Bronchial epithelial cell (primary cell): ENCODE data around the gene POLG. TPM values are rescaled to one million over a fixed set of nuclear protein-coding genes. Genes with fewer than 3 reads are reported as not detected.

Source experiments
- DNase-seq: peaks from one replicate; pipeline ENCODE4 v3.0.0-alpha.2; 2010; ENCODE audit warnings: low read depth
- FAIRE-seq: peaks from 2 replicates; lab custom pipeline; 2011; peaks lifted over from hg19 to GRCh38; lab: Jason Lieb, UNC
- H3K27me3 ChIP-seq: 2 replicates; pipeline ENCODE4 v1.5.1; 2011; ENCODE audit warnings: low read length; ENCODE audit not compliant: control insufficient read depth, insufficient read depth
- H3K36me3 ChIP-seq: 2 replicates; pipeline ENCODE4 v1.5.1; 2011; ENCODE audit warnings: low read length; ENCODE audit not compliant: control insufficient read depth, insufficient read depth
- H3K4me3 ChIP-seq: 2 replicates; pipeline ENCODE4 v1.5.1; 2011; ENCODE audit warnings: mild to moderate bottlenecking, low read depth, low read length, control low read depth
- CTCF ChIP-seq: IDR thresholded peaks from 2 replicates; pipeline ENCODE4 v1.5.1; 2011; ENCODE audit warnings: mild to moderate bottlenecking, moderate library complexity, low read length, control low read depth, inconsistent platforms; ENCODE audit not compliant: insufficient read depth, severe bottlenecking
- total RNA-seq: library from RNA; depleted of rRNA; stranded (reverse); fragments of >200 nt; gene quantifications from 2 replicates; pipeline ENCODE4 v1.2.1, GENCODE V29; 2014

POLG gene
- total RNA-seq, 1 donor from 2014 or later: 93.7 TPM

- peak overlapping the region; percentile 13 for H3K4me3 ChIP-seq
- no peak for TF ChIP-seq CTCF
- no peak for DNase-seq
- FAIRE-seq: no peak
- H3K36me3 ChIP-seq: no peaks in the 10 kb centered on the region
- peaks cover 66% of the 10 kb centered on the region for H3K27me3 ChIP-seq
Measured at GRCh38 chr15:89371228-89372044, 36.8 kb upstream of the POLG start.

GRCh38 chr15:89370978-89371227, 36.3 kb upstream of the POLG start:
- DNase-seq: no peak
- Histone ChIP-seq H3K36me3 (no peaks in the 10 kb centered on the region), H3K4me3 (peak overlapping the region; percentile 13), H3K27me3 (peaks cover 69% of the 10 kb centered on the region)
- no peak for TF ChIP-seq CTCF
- no peak for FAIRE-seq

DNA sequence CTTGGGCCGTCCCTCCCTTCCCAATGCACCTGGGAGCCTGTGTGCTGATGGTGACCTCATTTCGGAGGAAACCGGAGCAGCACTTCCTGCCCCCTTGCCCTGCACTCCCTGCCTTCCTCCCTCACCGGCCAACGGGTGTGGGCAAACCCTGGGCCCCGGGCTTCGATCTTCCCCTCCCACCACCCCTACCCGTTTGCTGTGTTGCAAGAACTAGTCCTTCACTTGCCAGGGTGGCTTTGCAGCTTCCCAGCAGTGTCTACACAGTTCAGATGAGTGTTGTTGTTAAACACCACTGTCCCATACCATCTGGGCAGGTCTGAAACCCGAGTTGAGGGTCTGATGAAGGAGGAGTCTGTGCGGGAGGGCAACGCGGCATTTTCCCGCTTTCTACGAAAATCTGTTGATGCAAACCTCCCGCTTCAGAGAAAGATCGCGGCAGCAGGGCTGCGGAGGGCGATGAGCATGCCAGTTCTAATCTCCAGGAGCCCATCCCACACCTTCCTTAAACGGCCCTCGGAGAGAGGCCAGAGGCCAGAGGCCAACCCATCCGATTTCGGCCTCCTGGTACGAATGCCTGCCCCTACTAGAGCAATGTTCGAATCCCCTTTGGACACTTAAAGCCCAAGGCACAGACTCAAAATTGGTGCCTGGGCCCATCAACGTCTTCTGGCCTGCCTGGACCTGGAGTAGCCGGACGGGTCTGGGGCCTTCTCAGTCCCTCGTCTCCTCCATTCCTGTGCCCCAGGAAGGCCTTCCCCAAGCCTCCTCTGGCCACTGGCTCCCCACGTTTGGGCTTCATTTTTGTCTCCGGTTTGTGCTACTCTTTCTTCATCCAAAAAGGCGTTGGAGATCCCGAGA, 35.7 kb upstream of the POLG start:
- Histone ChIP-seq H3K36me3 (no peaks in the 10 kb centered on the region), H3K4me3 (no peak overlapping the region), H3K27me3 (peaks cover 71% of the 10 kb centered on the region)
- TF ChIP-seq CTCF: no peak
- DNase-seq (no peak), FAIRE-seq (no peak)

GRCh38 chr15:89369341-89369947, 34.8 kb upstream of the POLG start:
- no peaks in the 10 kb centered on the region for H3K36me3 ChIP-seq
- TF ChIP-seq CTCF: no peak
- FAIRE-seq: no peak
- H3K27me3 ChIP-seq: peaks cover 75% of the 10 kb centered on the region
- H3K4me3 ChIP-seq: no peak overlapping the region
- no peak for DNase-seq

DNA sequence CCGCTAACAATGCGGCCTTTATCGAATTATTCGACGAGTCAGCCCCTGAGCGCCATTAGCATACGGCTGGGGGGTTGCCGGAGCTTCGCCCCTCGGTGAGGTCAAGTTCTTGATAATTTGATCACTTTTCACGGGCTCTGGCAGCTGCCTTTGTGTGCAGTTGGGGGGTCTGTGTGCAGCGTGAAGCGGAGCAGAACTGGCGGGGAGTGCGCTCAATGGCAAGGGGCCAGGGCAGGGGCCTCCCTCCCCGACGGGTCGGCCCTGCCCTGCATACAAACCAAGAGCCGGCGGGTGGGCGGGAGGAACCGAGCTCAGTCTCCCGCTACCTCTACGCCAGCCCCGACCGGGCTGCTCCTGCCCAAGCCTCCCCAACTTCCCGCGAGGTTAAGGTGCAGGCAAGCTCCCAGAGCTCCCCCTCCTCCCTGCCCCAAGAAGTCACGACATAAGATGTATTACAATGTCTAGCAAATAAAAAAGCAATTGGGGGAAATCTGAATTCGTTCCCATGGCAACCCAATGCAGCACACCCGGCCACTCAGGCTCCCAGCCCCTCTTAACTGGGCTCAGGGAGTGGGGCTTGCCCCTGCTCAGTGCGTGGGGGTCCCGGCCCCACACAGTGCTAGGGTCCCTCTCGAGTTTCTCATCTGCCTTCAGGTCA, 34.1 kb upstream of the POLG start:
- Histone ChIP-seq H3K27me3 (peaks cover 75% of the 10 kb centered on the region), H3K36me3 (no peaks in the 10 kb centered on the region), H3K4me3 (no peak overlapping the region)
- DNase-seq (no peak), FAIRE-seq (no peak)
- TF ChIP-seq CTCF: no peak
